Testis (tissue), 3 donors: ENCODE measurements around the gene OR13J1. TPM values are rescaled to one million over a fixed set of nuclear protein-coding genes. Genes with fewer than 3 reads are reported as not detected.
"Not testable (repeated sequence)": the region's sequence is repeated elsewhere in the genome, so short reads cannot be mapped to it uniquely, and the experiment has no call there.

ENCODE experiments used
- DNase-seq: peaks from one replicate; pipeline ENCODE4 v3.0.0-alpha.2; 2019
- H3K27ac ChIP-seq, 2 donors: fragments of 200-600 bp; sonication (generic); one replicate each; pipeline ENCODE4 v1.5.1; 2019
- H3K27me3 ChIP-seq: fragments of 200-600 bp; sonication (generic); one replicate; pipeline ENCODE4 v1.5.1; 2019
- H3K36me3 ChIP-seq: fragments of 200-600 bp; sonication (generic); one replicate; pipeline ENCODE4 v1.5.1; 2017; ENCODE audit warnings: low read depth; ENCODE audit errors: missing control alignments
- H3K4me1 ChIP-seq: fragments of 200-600 bp; sonication (generic); one replicate; pipeline ENCODE4 v1.5.1; 2019
- H3K4me3 ChIP-seq, 2 donors: fragments of 200-600 bp; sonication (generic); one replicate each; pipeline ENCODE4 v1.5.1; 2017 to 2019
- H3K9me3 ChIP-seq: fragments of 200-600 bp; sonication (generic); one replicate; pipeline ENCODE4 v1.5.1; 2017
- CTCF ChIP-seq, 3 experiments: fragments of 450-650 bp in 2 of 3; fragments of 200-600 bp in 1 of 3; sonication (generic) in 1 of 3; IDR thresholded peaks; one replicate each; pipeline ENCODE4 v1.5.1; 2016 to 2019; ENCODE audit warnings: antibody characterized with exemption in 3 of 3, mild to moderate bottlenecking in 2 of 3, moderate library complexity in 1 of 3
- POLR2A ChIP-seq: fragments of 450-650 bp; IDR thresholded peaks from one replicate; pipeline ENCODE4 v1.6.1; 2017; ENCODE audit warnings: antibody characterized with exemption, mild to moderate bottlenecking, moderate library complexity
- WGBS, 2 donors: methylation state at CpG; one replicate each; pipeline ENCODE4 v1.1.5; 2018; 5-methylcytosine and 5-hydroxymethylcytosine counted together
- intact Hi-C: fragments of 100-400 bp; cut with DNase I; formaldehyde crosslinking; loops from one replicate; pipeline ENCODE4 v1.15.1; 2023; ENCODE audit warnings: low total_unique reads
- polyA plus RNA-seq: library from polyadenylated mRNA; stranded (reverse); fragments of 350-450 nt; fragmentation: Illumina TruSeq; extraction: RNeasy Lipid Tissue Mini Kit (QIAGEN cat#74804); gene quantifications from one replicate; pipeline ENCODE4 v1.2.3, GENCODE V29; 2014; ENCODE audit warnings: low read depth, low replicate concordance; ENCODE audit not compliant: insufficient read depth
- total RNA-seq, 2 donors: library from RNA; depleted of rRNA; stranded (reverse); fragments of >200 nt; gene quantifications; one replicate each; pipeline ENCODE4 v1.2.3, GENCODE V29; 2016

OR13J1 gene
- total and polyA plus RNA-seq, 3 donors from 2014 or later = not detected

GRCh38 chr9:35915681-35916294, 45.6 kb upstream of the OR13J1 start:
- H3K36me3 ChIP-seq = no peaks in the 10 kb centered on the region
- WGBS, 2 donors = 72 to 74% methylated on average over 15 to 16 of the region's 16 CpGs
- DNase-seq = no peak
- H3K4me3 ChIP-seq = no peak overlapping the region
- no peak for TF ChIP-seq CTCF (IDR thresholded peaks at IDR 0.05)
- H3K27ac ChIP-seq = peak overlapping the region; percentile 68 to 74
- H3K27me3 ChIP-seq = no peaks in the 10 kb centered on the region
- H3K4me1 ChIP-seq = peaks cover 45% of the 10 kb centered on the region
- intact Hi-C loops = no loop called here
- no peaks in the 10 kb centered on the region for H3K9me3 ChIP-seq

GRCh38 chr9:35914301-35914807, 44.2 kb upstream of the OR13J1 start:
- no peak for TF ChIP-seq POLR2A
- Histone ChIP-seq H3K4me3 (no peak overlapping the region), H3K4me1 (peaks cover 38% of the 10 kb centered on the region), H3K36me3 (no peaks in the 10 kb centered on the region), H3K27ac (peak overlapping the region in 1 of 2 donors; percentile 45), H3K27me3 (no peaks in the 10 kb centered on the region), H3K9me3 (no peaks in the 10 kb centered on the region)
- peak; percentile 93 for DNase-seq
- WGBS, 2 donors = 7 to 13% methylated on average over 5 to 9 of the region's 9 CpGs
- intact Hi-C loops = no loop called here

- peak overlapping the region in 1 of 2 donors; percentile 65 for H3K4me3 ChIP-seq
- peaks cover 47% of the 10 kb centered on the region for H3K4me1 ChIP-seq
- H3K36me3 ChIP-seq, H3K9me3 ChIP-seq, H3K27ac ChIP-seq, H3K27me3 ChIP-seq, DNase-seq, intact Hi-C loops: not testable (repeated sequence)
These were observed 43.2 kb upstream of the OR13J1 start for GRCh38 chr9:35913429-35913828.

GRCh38 chr9:35912791-35913400, 42.7 kb upstream of the OR13J1 start:
- 55 to 79% methylated on average over 10 of the region's 10 CpGs for WGBS, 2 donors
- H3K27ac ChIP-seq = peak overlapping the region in 1 of 2 donors; percentile 95

GRCh38 chr9:35911690-35912089, 41.5 kb upstream of the OR13J1 start:
- Histone ChIP-seq H3K9me3 (no peaks in the 10 kb centered on the region), H3K36me3 (no peaks in the 10 kb centered on the region), H3K27ac (peak overlapping the region in 1 of 2 donors; percentile 95), H3K4me3 (peak overlapping the region in 1 of 2 donors; percentile 65), H3K4me1 (peaks cover 55% of the 10 kb centered on the region), H3K27me3 (no peaks in the 10 kb centered on the region)
- intact Hi-C loops = no loop called here
- TF ChIP-seq POLR2A (no peak), CTCF (IDR thresholded peaks at IDR 0.05) (no peak)
- 71 to 80% methylated on average over 10 of the region's 10 CpGs for WGBS, 2 donors
- DNase-seq = peak; percentile 72

More at GRCh38 chr9:35912791-35913400, 42.7 kb upstream of the OR13J1 start:
- Histone ChIP-seq H3K9me3 (no peaks in the 10 kb centered on the region), H3K36me3 (no peaks in the 10 kb centered on the region), H3K4me3 (peak overlapping the region in 1 of 2 donors; percentile 65), H3K4me1 (peaks cover 50% of the 10 kb centered on the region), H3K27me3 (no peaks in the 10 kb centered on the region)
- intact Hi-C loops = no loop called here
- DNase-seq = no peak
- TF ChIP-seq POLR2A (no peak), CTCF (IDR thresholded peaks at IDR 0.05) (no peak)
